Body of pancreas (tissue), 4 donors: ENCODE data around the gene TAS2R20. TPM values are rescaled to one million over a fixed set of nuclear protein-coding genes. Genes with fewer than 3 reads are reported as not detected.

ENCODE experiments used
- ATAC-seq: fragments of 150-250 bp; one replicate; pipeline ENCODE4 v1.9.1; 2016
- DNase-seq, 4 donors: peaks; one replicate each; pipeline ENCODE4 v3.0.0-alpha.2; 2019
- H3K27ac ChIP-seq, 4 donors: fragments of 200-600 bp; sonication (generic); 1 replicate in 3 of 4; 2 replicates in 1 of 4; pipeline versions ENCODE4 v1.5.1 to v1.6.1; 2016 to 2019; ENCODE audit warnings: mild to moderate bottlenecking in 1 of 4, mixed read lengths in 1 of 4, moderate library complexity in 1 of 4
- H3K27me3 ChIP-seq, 2 donors: fragments of 200-600 bp; sonication (generic); one replicate each; pipeline ENCODE4 v1.6.0; 2016; ENCODE audit warnings: mild to moderate bottlenecking in 1 of 2
- H3K36me3 ChIP-seq, 2 donors: fragments of 200-600 bp; sonication (generic); replicated peaks in 1 of 2; 2 replicates each; pipeline ENCODE4 v1.5.1; 2016; ENCODE audit warnings: low read depth in 2 of 2; ENCODE audit not compliant: insufficient read depth in 1 of 2
- H3K4me1 ChIP-seq: fragments of 200-600 bp; sonication (generic); one replicate; pipeline ENCODE4 v1.6.0; 2016
- H3K4me3 ChIP-seq, 2 donors: fragments of 200-600 bp; sonication (generic); 1 replicate in 1 of 2; 2 replicates in 1 of 2; pipeline ENCODE4 v1.5.1; 2016 to 2019
- H3K9me3 ChIP-seq, 3 donors: fragments of 200-600 bp; sonication (generic); 1 replicate in 2 of 3; 2 replicates in 1 of 3; pipeline ENCODE4 v1.5.1; 2016
- CTCF ChIP-seq, 7 experiments: fragments of 450-650 bp in 4 of 7; fragments of 200-600 bp in 3 of 7; sonication (generic) in 3 of 7; IDR thresholded peaks; one replicate each; pipeline ENCODE4 v1.5.1; 2016 to 2019; ENCODE audit warnings: antibody characterized with exemption in 7 of 7
- POLR2A ChIP-seq, 3 donors: fragments of 450-650 bp; IDR thresholded peaks; one replicate each; pipeline ENCODE4 v1.6.1; 2016; ENCODE audit warnings: antibody characterized with exemption in 3 of 3, mild to moderate bottlenecking in 2 of 3
- WGBS, 2 donors: methylation state at CpG; one replicate each; pipeline ENCODE4 v1.1.5; 2017; 5-methylcytosine and 5-hydroxymethylcytosine counted together
- intact Hi-C: fragments of 100-400 bp; cut with DNase I; formaldehyde crosslinking; loops from one replicate; pipeline ENCODE4 v1.15.1; 2023
- total RNA-seq, 2 donors: library from RNA; depleted of rRNA; stranded (reverse); fragments of >200 nt; gene quantifications; one replicate each; pipeline ENCODE4 v1.1.0, GENCODE V29; 2016

The TAS2R20 gene
- total RNA-seq, 2 donors from 2014 or later: 2.6 to 7.5 TPM

DNA sequence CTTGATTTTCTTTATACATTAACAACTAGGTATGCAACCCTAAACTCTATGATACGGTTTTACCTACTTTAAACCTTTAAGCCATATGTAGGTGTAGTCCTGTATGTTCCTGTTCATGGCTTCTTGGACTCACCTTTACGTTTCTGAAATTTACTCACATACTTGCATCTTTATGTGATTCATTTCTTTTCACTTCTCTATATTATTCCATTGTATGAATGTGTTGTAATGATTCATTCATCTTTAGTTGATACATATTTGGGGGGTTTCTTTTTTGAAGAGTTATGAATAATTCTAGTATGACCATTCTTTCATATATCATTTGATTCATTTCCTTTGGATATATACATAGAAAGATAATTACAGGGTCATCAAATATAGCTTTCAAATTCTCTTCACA lies 9.0 kb downstream of the TAS2R20 start:
- intact Hi-C loops: no loop called here
- no peak overlapping the region for H3K27ac ChIP-seq
- DNase-seq: no peak
- no peaks in the 10 kb centered on the region for H3K4me1 ChIP-seq
- no peaks in the 10 kb centered on the region for H3K36me3 ChIP-seq
- H3K4me3 ChIP-seq: no peak overlapping the region
- 86 to 96% methylated on average over 2 of the region's 2 CpGs for WGBS, 2 donors
- ATAC-seq: no peak
- TF ChIP-seq CTCF (IDR thresholded peaks at IDR 0.05): no peak
- TF ChIP-seq POLR2A (IDR thresholded peaks at IDR 0.05): no peak
- no peaks in the 10 kb centered on the region for H3K27me3 ChIP-seq
- no peaks in the 10 kb centered on the region for H3K9me3 ChIP-seq

DNA sequence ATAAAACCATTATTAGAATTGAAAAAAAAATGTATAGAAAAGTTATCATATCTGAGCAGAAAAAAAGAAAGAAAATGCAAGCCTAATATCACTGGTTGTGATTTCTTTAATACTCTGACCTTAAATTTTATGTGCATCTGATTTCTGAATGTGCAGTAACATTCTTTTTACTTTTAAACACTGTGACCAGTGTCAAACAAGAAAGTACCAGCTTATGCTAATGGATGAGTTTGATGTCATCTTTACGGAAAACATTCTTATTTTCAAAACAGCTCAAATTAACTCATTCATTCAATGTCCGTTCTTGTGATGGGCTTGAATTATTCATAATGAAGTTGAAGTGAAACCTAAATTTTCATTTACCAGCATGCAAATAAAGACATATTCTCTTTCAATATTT lies 11.3 kb downstream of the TAS2R20 start, which contains the start of gene TAS2R50:
Gene TAS2R50, minus strand, starts transcription at position 101 of the 400 bp plus-strand sequence. Its CDS starts 52 bp downstream, at position 49.
- Histone ChIP-seq H3K9me3 (no peaks in the 10 kb centered on the region), H3K36me3 (no peaks in the 10 kb centered on the region), H3K4me1 (no peaks in the 10 kb centered on the region), H3K27me3 (no peaks in the 10 kb centered on the region), H3K27ac (no peak within 1 kb of the TSS), H3K4me3 (no peak within 1 kb of the TSS)
- ATAC-seq (no peak), DNase-seq (no peak)
- intact Hi-C loops: no loop called here
- 44 to 46% methylated on average over 2 of the region's 2 CpGs for WGBS, 2 donors
- no peak for TF ChIP-seq CTCF (IDR thresholded peaks at IDR 0.05)
- no peak for TF ChIP-seq POLR2A (IDR thresholded peaks at IDR 0.05)

- WGBS, 2 donors: 91 to 95% methylated on average over 5 of the region's 5 CpGs
- H3K27ac ChIP-seq: no peak overlapping the region
- no peak for DNase-seq
- H3K4me1 ChIP-seq: no peaks in the 10 kb centered on the region
- no peaks in the 10 kb centered on the region for H3K36me3 ChIP-seq
- no peaks in the 10 kb centered on the region for H3K27me3 ChIP-seq
- intact Hi-C loops: no loop called here
- ATAC-seq: no peak
- no peaks in the 10 kb centered on the region for H3K9me3 ChIP-seq
- TF ChIP-seq CTCF (IDR thresholded peaks at IDR 0.05): no peak
- no peak for TF ChIP-seq POLR2A (IDR thresholded peaks at IDR 0.05)
- no peak overlapping the region for H3K4me3 ChIP-seq
Measured at GRCh38 chr12:10982244-10982643, 15.9 kb downstream of the TAS2R20 start.

DNA sequence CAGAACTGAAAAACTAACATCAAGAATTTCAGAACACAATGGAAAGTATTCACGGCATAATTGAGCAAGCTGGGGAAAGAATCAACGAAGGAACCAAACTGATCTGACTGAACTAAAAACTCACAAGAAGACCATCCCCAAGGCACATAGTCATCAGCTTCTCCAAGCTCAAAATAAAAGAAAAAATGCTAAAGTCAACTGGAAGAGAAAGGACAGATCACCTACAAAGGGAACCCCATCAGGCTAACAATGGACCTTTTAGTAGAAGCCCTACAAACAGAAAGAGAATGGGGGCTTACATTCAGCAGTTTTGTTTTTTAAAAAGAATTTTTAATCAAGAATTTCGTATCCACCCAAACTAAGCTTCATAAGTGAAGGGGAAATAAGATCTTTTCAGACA lies 23.1 kb downstream of the TAS2R20 start:
- WGBS, 2 donors: 84 to 89% methylated on average over 3 of the region's 3 CpGs
- ATAC-seq (no peak), DNase-seq (no peak)
- TF ChIP-seq POLR2A (IDR thresholded peaks at IDR 0.05) (no peak), CTCF (IDR thresholded peaks at IDR 0.05) (no peak)
- Histone ChIP-seq H3K27ac (no peak overlapping the region), H3K4me3 (no peak overlapping the region), H3K9me3 (no peaks in the 10 kb centered on the region), H3K27me3 (no peaks in the 10 kb centered on the region), H3K4me1 (no peaks in the 10 kb centered on the region), H3K36me3 (no peaks in the 10 kb centered on the region)
- intact Hi-C loops: no loop called here

DNA sequence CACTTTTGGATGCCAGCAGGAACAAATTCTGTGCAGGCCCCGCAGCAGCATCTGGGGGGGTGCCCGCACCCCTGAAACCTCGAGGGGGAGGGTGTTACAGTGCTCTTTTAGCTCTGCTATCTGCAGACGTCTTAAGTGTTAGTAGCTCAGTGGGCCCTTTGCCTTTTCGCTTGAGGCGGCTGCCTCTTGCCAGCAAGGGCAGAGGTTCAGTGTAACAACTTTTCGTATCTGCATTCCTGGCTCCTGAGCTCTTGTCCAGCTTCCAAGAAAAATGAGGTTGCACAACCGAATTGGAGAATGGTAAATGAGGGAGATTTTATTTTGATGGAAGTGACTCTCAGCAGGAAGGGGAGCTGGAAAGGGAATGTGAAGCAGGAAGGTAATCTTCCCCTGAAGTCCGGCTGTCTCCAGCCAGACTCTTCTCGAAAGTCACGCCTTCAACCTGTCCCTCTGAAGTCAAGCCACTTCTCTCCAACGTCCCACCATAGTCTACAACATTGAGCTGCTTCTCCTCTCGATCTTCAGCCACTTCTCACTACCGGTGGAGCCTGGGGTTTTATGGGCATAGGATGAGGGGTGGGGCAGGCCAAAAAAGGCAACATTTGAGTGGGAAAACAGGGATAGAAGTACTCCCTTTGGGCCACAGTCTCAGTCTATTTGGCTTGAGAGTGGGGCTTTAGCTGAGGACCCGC lies 29.2 kb downstream of the TAS2R20 start:
- intact Hi-C loops: no loop called here
- no peak for TF ChIP-seq POLR2A (IDR thresholded peaks at IDR 0.05)
- TF ChIP-seq CTCF (IDR thresholded peaks at IDR 0.05): no peak
- Histone ChIP-seq H3K27ac (no peak overlapping the region), H3K9me3 (no peaks in the 10 kb centered on the region), H3K36me3 (no peaks in the 10 kb centered on the region), H3K27me3 (no peaks in the 10 kb centered on the region), H3K4me1 (no peaks in the 10 kb centered on the region), H3K4me3 (no peak overlapping the region)
- WGBS, 2 donors: 72 to 79% methylated on average over 15 of the region's 15 CpGs
- DNase-seq: peak; percentile 19 to 34 (median 32)
- peak; percentile 45 for ATAC-seq
